Stimulated activated CD8-positive, alpha-beta memory T cell treated with anti-CD3 and anti-CD28 coated beads, Interleukin-15, amount 100 ng/mL, for 24 hours (primary cell): Measurements from ENCODE around the gene TMTC3.
"Not testable (repeated sequence)": the region's sequence is repeated elsewhere in the genome, so short reads cannot be mapped to it uniquely, and the experiment has no call there.

Source experiments
- DNase-seq: peaks from one replicate; pipeline ENCODE4 v3.0.0-alpha.2; 2020; ENCODE audit warnings: low read depth

TMTC3 gene

GRCh38 chr12:88141774-88142609 lies at the start of gene TMTC3, which contains the start of gene CEP290:
TMTC3 (plus strand) TSS chr12:88142307; CDS start chr12:88148316, 6,009 bp downstream.
CEP290 (minus strand) TSS chr12:88142088; CDS start chr12:88141307, 781 bp downstream.
- DNase-seq: peak; percentile 66

GRCh38 chr12:88092771-88093170 lies 49.3 kb upstream of the TMTC3 start:
- no peak for DNase-seq

- DNase-seq: no peak
Observed at GRCh38 chr12:88093573-88093972, 48.5 kb upstream of the TMTC3 start.

GRCh38 chr12:88108021-88108420 lies 34.1 kb upstream of the TMTC3 start:
- no peak for DNase-seq

DNA sequence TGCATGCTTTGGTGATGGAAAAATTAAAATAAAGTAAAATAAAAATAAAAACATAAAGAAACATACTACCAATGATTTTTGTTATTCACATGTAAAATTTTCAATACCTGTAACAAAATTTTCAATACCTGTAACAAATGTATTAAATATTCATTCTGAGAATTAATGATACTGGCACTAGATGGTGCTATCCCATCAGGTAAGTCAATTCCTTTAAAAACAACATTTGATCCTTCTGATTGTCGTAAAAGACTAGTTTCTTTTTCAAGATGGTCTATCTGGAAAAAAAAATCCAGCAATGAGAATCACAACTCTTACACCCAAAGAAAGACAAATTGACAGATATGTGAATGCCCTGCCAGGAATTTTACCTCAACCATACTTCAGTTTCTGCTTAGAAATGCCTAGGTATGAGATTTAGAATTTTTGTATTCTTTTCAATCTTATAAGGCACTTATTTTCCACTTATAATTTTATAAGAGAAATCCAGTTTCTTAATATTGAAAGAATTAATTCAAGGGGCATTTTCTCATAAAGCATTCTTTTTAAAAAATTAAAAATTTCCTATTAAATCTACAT lies 30.9 kb upstream of the TMTC3 start:
- DNase-seq: no peak

GRCh38 chr12:88113871-88114270 lies 28.2 kb upstream of the TMTC3 start:
- no peak for DNase-seq

DNA sequence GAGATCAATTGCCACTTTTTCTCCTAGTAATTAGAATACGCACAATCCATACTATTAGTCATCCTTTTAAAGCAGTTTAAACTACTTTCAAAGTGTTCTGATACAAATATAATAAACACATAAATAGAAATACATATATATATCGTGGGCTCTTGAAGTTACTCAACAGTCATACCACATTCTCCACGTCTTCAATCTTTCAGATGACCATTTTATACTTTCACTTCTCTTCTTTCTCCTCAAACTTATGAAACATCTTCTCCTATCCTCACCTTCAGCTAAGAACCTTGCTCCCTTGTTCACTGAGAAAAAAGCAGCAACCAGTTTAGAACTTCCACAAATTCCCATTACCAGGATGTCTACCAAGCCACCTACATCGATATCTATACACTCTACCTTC lies 19.4 kb upstream of the TMTC3 start:
- DNase-seq: no peak

DNA sequence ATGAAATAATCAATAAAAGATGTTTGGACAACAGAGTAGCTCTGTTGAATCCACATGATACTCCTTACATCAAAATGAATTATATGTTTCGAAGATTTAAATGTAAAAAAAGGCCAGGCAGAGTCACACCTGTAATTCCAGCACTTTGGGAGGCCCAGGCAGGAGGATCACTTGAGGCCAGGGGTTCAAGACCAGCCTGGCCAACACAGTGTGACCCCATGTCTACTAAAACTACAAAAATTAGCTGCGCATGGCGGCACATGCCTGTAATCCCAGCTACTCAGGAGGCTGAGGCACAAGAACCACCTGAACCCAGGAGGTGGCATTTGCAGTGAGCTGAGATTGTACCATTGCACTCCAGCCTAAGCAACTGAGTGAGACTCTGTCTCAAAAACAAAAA lies 15.0 kb upstream of the TMTC3 start:
- no peak for DNase-seq

- DNase-seq: no peak
Observed at GRCh38 chr12:88127855-88128254, 14.3 kb upstream of the TMTC3 start.

- no peak for DNase-seq
Observed at GRCh38 chr12:88132392-88132791, 9.7 kb upstream of the TMTC3 start.

GRCh38 chr12:88133181-88133580 lies 8.9 kb upstream of the TMTC3 start:
- DNase-seq: not testable (repeated sequence)

DNA sequence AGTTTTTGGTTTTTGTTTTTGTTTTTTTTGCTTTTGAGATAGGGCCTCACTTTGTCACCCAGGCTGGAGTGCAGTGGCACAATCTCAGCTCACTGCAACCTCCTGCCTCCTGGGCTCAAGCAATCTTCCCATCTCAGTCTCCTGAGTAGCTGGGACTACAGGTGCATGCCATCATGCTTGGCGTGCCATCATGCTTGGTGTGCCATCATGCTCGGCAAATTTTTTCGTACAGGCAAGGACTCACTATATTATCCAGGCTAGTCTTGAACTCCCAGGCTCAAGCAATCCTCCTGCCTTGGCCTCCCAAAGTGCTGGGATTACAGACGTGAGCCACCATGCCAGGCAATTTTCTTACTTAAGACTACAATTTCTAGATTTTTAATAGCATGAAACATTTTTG lies 2.4 kb upstream of the TMTC3 start:
- DNase-seq: not testable (repeated sequence)

- no peak for DNase-seq
Observed at GRCh38 chr12:88141425-88141773, 708 bp upstream of the TMTC3 start.

GRCh38 chr12:88142610-88142991 lies 494 bp downstream of the TMTC3 start:
- peak; percentile 4 for DNase-seq

GRCh38 chr12:88144037-88144436 lies 1.9 kb downstream of the TMTC3 start:
- DNase-seq: no peak

DNA sequence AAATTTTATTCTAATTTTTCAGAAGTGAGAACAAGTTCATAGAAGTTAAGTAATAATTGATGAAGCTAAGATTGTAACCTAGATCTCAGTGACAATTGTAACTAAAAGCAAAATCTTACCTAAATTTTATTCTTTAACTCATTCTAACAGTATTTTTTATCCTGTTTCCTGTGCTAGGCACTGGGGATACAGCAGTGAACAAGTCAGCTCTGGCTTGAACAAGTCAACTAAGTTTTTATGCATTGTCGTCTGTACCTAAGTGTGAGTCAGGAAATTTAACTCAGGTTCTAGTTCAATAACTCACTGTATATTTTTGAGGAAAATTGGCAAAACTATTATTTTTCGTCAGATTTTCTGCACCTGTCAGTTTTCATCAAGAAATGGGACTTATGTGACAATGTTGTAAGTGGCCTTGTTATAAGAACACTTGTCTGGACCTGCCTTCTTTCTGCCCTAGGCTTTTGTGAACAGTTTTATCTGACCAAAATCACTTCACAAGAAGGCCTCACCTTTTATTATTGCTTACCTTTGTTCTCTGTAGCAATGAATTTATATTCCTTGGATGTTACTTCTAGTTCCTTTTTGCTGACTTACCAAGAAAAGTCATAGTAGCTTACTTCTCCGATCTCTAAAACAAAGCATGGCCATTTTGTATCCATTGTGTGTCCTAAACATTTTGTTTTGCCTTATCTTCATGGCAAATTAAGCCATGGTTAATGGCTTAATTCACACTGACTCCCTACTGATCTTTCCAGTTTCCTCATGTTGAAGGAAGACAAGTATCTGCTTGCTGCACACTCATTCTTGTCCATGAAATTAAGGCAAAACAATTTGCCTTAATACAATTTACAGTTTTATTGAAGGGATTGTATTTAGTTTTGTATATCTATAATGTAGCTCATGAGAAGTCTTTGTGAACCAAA lies 2.7 kb downstream of the TMTC3 start:
- DNase-seq: no peak

- no peak for DNase-seq
Observed at GRCh38 chr12:88145567-88146505, 3.7 kb downstream of the TMTC3 start.

DNA sequence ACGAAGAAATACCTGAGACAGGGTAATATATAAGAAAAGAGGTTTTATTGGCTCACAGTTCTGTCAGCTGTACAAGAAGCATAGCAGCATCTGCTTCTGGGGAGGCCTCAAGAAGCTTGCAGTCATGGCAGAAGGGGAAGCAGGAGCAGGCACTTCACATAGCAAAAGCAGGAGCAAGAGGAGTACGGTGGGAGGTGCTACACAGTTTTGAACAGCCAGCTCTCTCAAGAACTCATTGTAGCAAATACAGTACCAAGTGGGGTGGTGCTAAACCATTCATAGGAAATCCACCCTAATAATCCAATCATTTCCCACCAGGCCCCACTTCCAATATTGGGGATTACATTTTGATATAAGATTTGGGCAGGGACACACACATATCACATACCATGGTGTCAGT lies 8.0 kb downstream of the TMTC3 start:
- no peak for DNase-seq

GRCh38 chr12:88153959-88154358 lies 11.9 kb downstream of the TMTC3 start:
- DNase-seq: no peak

GRCh38 chr12:88156075-88156654 lies 14.1 kb downstream of the TMTC3 start:
- DNase-seq: no peak

- no peak for DNase-seq
Observed at GRCh38 chr12:88163371-88163770, 21.3 kb downstream of the TMTC3 start.
